Astrocyte (in vitro differentiated cells and primary cell): ENCODE measurements around the gene SPAG9. TPM values are rescaled to one million over a fixed set of nuclear protein-coding genes. Genes with fewer than 3 reads are reported as not detected.
A peak's percentile ranks its signal among the peaks of the same experiment; 100 is the strongest.

Experiments
- DNase-seq: peaks from one replicate; pipeline ENCODE4 v3.0.0-alpha.2; 2010; ENCODE audit warnings: low read depth
- FAIRE-seq: peaks from 2 replicates; lab custom pipeline; 2011; peaks lifted over from hg19 to GRCh38; lab: Jason Lieb, UNC
- H2AFZ ChIP-seq: 2 replicates; pipeline ENCODE4 v1.6.0; 2012; ENCODE audit warnings: low read depth, low read length, inconsistent platforms
- H3K27ac ChIP-seq: 2 replicates; pipeline ENCODE4 v1.5.1; 2011; ENCODE audit warnings: low read depth, low read length, inconsistent platforms
- H3K27me3 ChIP-seq: 2 replicates; pipeline ENCODE4 v1.6.0; 2011; ENCODE audit warnings: low read length, inconsistent platforms; ENCODE audit not compliant: insufficient read depth
- H3K36me3 ChIP-seq: 2 replicates; pipeline ENCODE4 v1.5.1; 2011; ENCODE audit warnings: low read length, inconsistent platforms; ENCODE audit not compliant: insufficient read depth
- H3K4me1 ChIP-seq: 2 replicates; pipeline ENCODE4 v1.5.1; 2011; ENCODE audit warnings: low read length, inconsistent platforms; ENCODE audit not compliant: insufficient read depth
- H3K4me2 ChIP-seq: 2 replicates; pipeline ENCODE4 v1.6.0; 2012; ENCODE audit warnings: low read length, inconsistent platforms
- H3K4me3 ChIP-seq: 2 replicates; pipeline ENCODE4 v1.5.1; 2011; ENCODE audit warnings: low read depth, mild to moderate bottlenecking, low read length, inconsistent platforms; ENCODE audit not compliant: insufficient read depth
- H3K79me2 ChIP-seq: 2 replicates; pipeline ENCODE4 v1.6.0; 2012; ENCODE audit warnings: mild to moderate bottlenecking, low read length, inconsistent platforms; ENCODE audit not compliant: insufficient read depth
- H3K9ac ChIP-seq: 2 replicates; pipeline ENCODE4 v1.6.0; 2012; ENCODE audit warnings: mild to moderate bottlenecking, low read length, inconsistent platforms
- H3K9me3 ChIP-seq: 2 replicates; pipeline ENCODE4 v1.5.1; 2012; ENCODE audit warnings: low read depth, mild to moderate bottlenecking, low read length, inconsistent platforms; ENCODE audit not compliant: insufficient read depth
- H4K20me1 ChIP-seq: 2 replicates; pipeline ENCODE4 v1.6.0; 2012; ENCODE audit warnings: low read length, inconsistent platforms; ENCODE audit not compliant: insufficient read depth
- H3K27ac Mint-ChIP-seq: one replicate; pipeline ENCODE4 v1.8.0; 2021; ENCODE audit warnings: mild to moderate bottlenecking, mixed read lengths; ENCODE audit not compliant: unreplicated experiment
- H3K27me3 Mint-ChIP-seq: one replicate; pipeline ENCODE4 v1.8.0; 2021; ENCODE audit warnings: low read depth, mixed read lengths; ENCODE audit not compliant: unreplicated experiment
- H3K36me3 Mint-ChIP-seq: one replicate; pipeline ENCODE4 v1.8.0; 2021; ENCODE audit warnings: low read depth, mixed read lengths; ENCODE audit not compliant: unreplicated experiment
- H3K4me1 Mint-ChIP-seq: one replicate; pipeline ENCODE4 v1.8.0; 2021; ENCODE audit warnings: low read depth, mixed read lengths; ENCODE audit not compliant: unreplicated experiment
- H3K4me3 Mint-ChIP-seq: one replicate; pipeline ENCODE4 v1.8.0; 2021; ENCODE audit warnings: mild to moderate bottlenecking, moderate library complexity, mixed read lengths; ENCODE audit not compliant: unreplicated experiment
- H3K9me3 Mint-ChIP-seq: one replicate; pipeline ENCODE4 v1.8.0; 2021; ENCODE audit warnings: mild to moderate bottlenecking, mixed read lengths; ENCODE audit not compliant: unreplicated experiment
- CTCF ChIP-seq: IDR thresholded peaks from 2 replicates; pipeline ENCODE4 v1.5.1; 2011; ENCODE audit warnings: low read depth, mild to moderate bottlenecking, inconsistent platforms, low read length, moderate library complexity; ENCODE audit not compliant: insufficient read depth
- EZH2 ChIP-seq: IDR thresholded peaks from 2 replicates; pipeline ENCODE4 v1.6.1; 2012; ENCODE audit warnings: mild to moderate bottlenecking, low read length, inconsistent platforms; ENCODE audit not compliant: insufficient read depth
- total RNA-seq: library from RNA; stranded (reverse); gene quantifications from 2 replicates; pipeline ENCODE4 v1.2.1, GENCODE V29; 2021

Gene SPAG9
- total RNA-seq, 1 donor from 2014 or later, result 102 TPM

- H3K79me2 ChIP-seq, result peaks cover 55% of the 10 kb centered on the region
- FAIRE-seq, result no peak
- Mint-ChIP-seq H3K4me3 (no peak overlapping the region), H3K36me3 (peaks cover 30% of the 10 kb centered on the region), H3K4me1 (peaks cover 5% of the 10 kb centered on the region), H3K27me3 (no peaks in the 10 kb centered on the region), H3K9me3 (no peaks in the 10 kb centered on the region), H3K27ac (no peak overlapping the region)
- H3K27ac ChIP-seq, result no peak overlapping the region
- H4K20me1 ChIP-seq, result peaks cover 43% of the 10 kb centered on the region
- H3K4me1 ChIP-seq, result no peaks in the 10 kb centered on the region
- H2AFZ ChIP-seq, result no peak overlapping the region
- no peak for TF ChIP-seq EZH2
- TF ChIP-seq CTCF, result no peak
- DNase-seq, result no peak
- H3K36me3 ChIP-seq, result peaks cover 57% of the 10 kb centered on the region
- no peaks in the 10 kb centered on the region for H3K9me3 ChIP-seq
- H3K27me3 ChIP-seq, result no peaks in the 10 kb centered on the region
- no peak overlapping the region for H3K9ac ChIP-seq
- no peak overlapping the region for H3K4me2 ChIP-seq
- no peak overlapping the region for H3K4me3 ChIP-seq
These were observed 38.9 kb upstream of the SPAG9 start for GRCh38 chr17:51159604-51160003.

- H3K27ac Mint-ChIP-seq, result no peak overlapping the region
- Histone ChIP-seq H3K4me3 (peak overlapping the region; percentile 95), H3K79me2 (peaks cover 67% of the 10 kb centered on the region), H3K36me3 (peaks cover 39% of the 10 kb centered on the region), H3K4me2 (peak overlapping the region; percentile 97), H3K27me3 (no peaks in the 10 kb centered on the region), H3K9me3 (no peaks in the 10 kb centered on the region), H2AFZ (no peak overlapping the region), H4K20me1 (peaks cover 43% of the 10 kb centered on the region), H3K9ac (no peak overlapping the region), H3K4me1 (peaks cover 8% of the 10 kb centered on the region), H3K27ac (no peak overlapping the region)
- peaks cover 1% of the 10 kb centered on the region for H3K4me1 Mint-ChIP-seq
- TF ChIP-seq CTCF, result no peak
- no peak for TF ChIP-seq EZH2
- peak overlapping the region; percentile 45 for H3K4me3 Mint-ChIP-seq
- no peaks in the 10 kb centered on the region for H3K9me3 Mint-ChIP-seq
- no peaks in the 10 kb centered on the region for H3K27me3 Mint-ChIP-seq
- DNase-seq (no peak), FAIRE-seq (no peak)
- H3K36me3 Mint-ChIP-seq, result peaks cover 11% of the 10 kb centered on the region
These were observed 34.7 kb upstream of the SPAG9 start for GRCh38 chr17:51155416-51155815.

- Mint-ChIP-seq H3K4me1 (no peaks in the 10 kb centered on the region), H3K36me3 (peaks cover 5% of the 10 kb centered on the region), H3K27me3 (no peaks in the 10 kb centered on the region), H3K27ac (no peak overlapping the region), H3K4me3 (no peak overlapping the region), H3K9me3 (no peaks in the 10 kb centered on the region)
- no peaks in the 10 kb centered on the region for H3K27me3 ChIP-seq
- peaks cover 33% of the 10 kb centered on the region for H4K20me1 ChIP-seq
- peak overlapping the region; percentile 97 for H3K4me2 ChIP-seq
- FAIRE-seq (no peak), DNase-seq (no peak)
- H3K79me2 ChIP-seq, result peaks cover 58% of the 10 kb centered on the region
- peak overlapping the region; percentile 95 for H3K4me3 ChIP-seq
- peak overlapping the region; percentile 83 for H3K27ac ChIP-seq
- H3K4me1 ChIP-seq, result peaks cover 8% of the 10 kb centered on the region
- H2AFZ ChIP-seq, result peak overlapping the region; percentile 80
- no peak for TF ChIP-seq CTCF
- TF ChIP-seq EZH2, result no peak
- H3K36me3 ChIP-seq, result peaks cover 30% of the 10 kb centered on the region
- no peaks in the 10 kb centered on the region for H3K9me3 ChIP-seq
- H3K9ac ChIP-seq, result peak overlapping the region; percentile 94
These were observed 33.5 kb upstream of the SPAG9 start for GRCh38 chr17:51154176-51154575.
